HCT116 (cell line): Measurements from ENCODE around the gene CACNA2D3. TPM values are rescaled to one million over a fixed set of nuclear protein-coding genes. Genes with fewer than 3 reads are reported as not detected.

Experiments used
- ATAC-seq: fragments of 200-7000 bp; cut with Tn5 transposase; 2 replicates; pipeline ENCODE4 v1.9.1; 2020; ENCODE audit warnings: mild to moderate bottlenecking, moderate library complexity
- BruUV-seq: library from RNA; stranded (reverse); fragments of 400-500 nt; replicated peaks from 2 replicates; lab custom pipeline; 2021; lab: Mats Ljungman, UMichigan
- CTCF ChIA-PET: fragments of 300-600 bp; sonication (Branson Sonifier 250); formaldehyde crosslinking; loops from one replicate; lab custom pipeline; 2021; ENCODE audit warnings: antibody characterized with exemption; lab: Charles Lee
- POLR2A ChIA-PET: fragments of 300-600, 350-600 bp; sonication (Branson Sonifier 250); formaldehyde crosslinking; loops from one replicate; lab custom pipeline; 2021; ENCODE audit warnings: antibody characterized with exemption; lab: Charles Lee
- RAD21 ChIA-PET, 2 experiments: fragments of 300-600 bp; sonication (Branson Sonifier 250); formaldehyde crosslinking; loops; one replicate each; lab custom pipeline; 2023; ENCODE audit warnings: low total read pairs in 2 of 2; ENCODE audit not compliant: uncharacterized antibody in 2 of 2, unreplicated experiment in 2 of 2, low non-redundant PET in 1 of 2; lab: Charles Lee
- DNase-seq: peaks from one replicate; pipeline ENCODE4 v3.0.0-alpha.2; 2010; ENCODE audit warnings: low read depth, low spot score
- H2AFZ ChIP-seq: fragments of 200-600 bp; shearing (Covaris generic), sonication (generic); 2 replicates; pipeline ENCODE4 v1.6.1; 2017; ENCODE audit warnings: low read depth, mixed run types, mixed read lengths, antibody characterized with exemption, low read length; ENCODE audit not compliant: poor library complexity, severe bottlenecking
- H3K27ac ChIP-seq: 2 replicates; pipeline ENCODE4 v1.5.1; 2012; ENCODE audit warnings: low read depth, low read length
- H3K27me3 ChIP-seq: fragments of 200-600 bp; sonication (generic); 2 replicates; pipeline ENCODE4 v1.6.1; 2016; ENCODE audit warnings: mixed run types, low read length, mixed read lengths; ENCODE audit not compliant: insufficient read depth
- H3K36me3 ChIP-seq, 2 experiments: fragments of 200-500 bp in 1 of 2; fragments of 200-600 bp in 1 of 2; sonication (Bioruptor generic) in 1 of 2; sonication (generic) in 1 of 2; 2 replicates each; pipeline versions ENCODE4 v1.5.1 to v1.6.1; 2014 to 2016; ENCODE audit warnings: low read length in 2 of 2, inconsistent platforms in 1 of 2, mixed read lengths in 1 of 2, mixed run types in 1 of 2; ENCODE audit not compliant: insufficient read depth in 2 of 2, control insufficient read depth in 1 of 2
- H3K4me1 ChIP-seq, 2 experiments: fragments of 200-600 bp in 1 of 2; sonication (generic) in 1 of 2; 2 replicates each; pipeline versions ENCODE4 v1.5.1 to v1.6.1; 2012 to 2017; ENCODE audit warnings: low read length in 2 of 2, inconsistent platforms in 1 of 2, mild to moderate bottlenecking in 1 of 2, mixed read lengths in 1 of 2, mixed run types in 1 of 2, moderate library complexity in 1 of 2; ENCODE audit not compliant: insufficient read depth in 2 of 2, control insufficient read depth in 1 of 2
- H3K4me2 ChIP-seq: fragments of 200-600 bp; sonication (generic); 2 replicates; pipeline ENCODE4 v1.6.1; 2017; ENCODE audit warnings: mixed run types, low read length, mixed read lengths
- H3K4me3 ChIP-seq, 2 experiments: fragments of 200-600 bp in 1 of 2; sonication (generic) in 1 of 2; replicated peaks in 1 of 2; 2 replicates each; pipeline ENCODE4 v1.5.1; 2011 to 2016; ENCODE audit warnings: low read length in 2 of 2, control low read depth in 1 of 2, low read depth in 1 of 2, mild to moderate bottlenecking in 1 of 2, mixed read lengths in 1 of 2, mixed run types in 1 of 2
- H3K79me2 ChIP-seq: fragments of 200-600 bp; sonication (generic); 2 replicates; pipeline ENCODE4 v1.6.1; 2017; ENCODE audit warnings: mild to moderate bottlenecking, mixed run types, low read length, moderate library complexity, mixed read lengths; ENCODE audit not compliant: insufficient read depth
- H3K9ac ChIP-seq: fragments of 200-600 bp; sonication (generic); 2 replicates; pipeline ENCODE4 v1.6.1; 2016; ENCODE audit warnings: low read length, mixed read lengths
- H3K9me2 ChIP-seq: fragments of 200-600 bp; sonication (generic), shearing (Covaris generic); 2 replicates; pipeline ENCODE4 v1.6.1; 2017; ENCODE audit warnings: mixed run types, mild to moderate bottlenecking, moderate library complexity; ENCODE audit not compliant: insufficient read depth
- H3K9me3 ChIP-seq, 2 experiments: fragments of 200-500 bp in 1 of 2; fragments of 200-600 bp in 1 of 2; sonication (Bioruptor generic) in 1 of 2; sonication (generic) in 1 of 2; 2 replicates each; pipeline ENCODE4 v1.6.1; 2014 to 2017; ENCODE audit warnings: low read length in 2 of 2, mixed read lengths in 2 of 2, inconsistent platforms in 1 of 2, low read depth in 1 of 2, mild to moderate bottlenecking in 1 of 2, mixed run types in 1 of 2, moderate library complexity in 1 of 2; ENCODE audit not compliant: control insufficient read depth in 1 of 2, insufficient read depth in 1 of 2
- H4K20me1 ChIP-seq: fragments of 200-600 bp; sonication (generic), shearing (Covaris generic); 2 replicates; pipeline ENCODE4 v1.6.1; 2017; ENCODE audit warnings: mixed run types, mild to moderate bottlenecking, moderate library complexity; ENCODE audit not compliant: insufficient read depth
- CBX3 ChIP-seq: IDR thresholded peaks from 2 replicates; pipeline ENCODE4 v1.6.1; 2012; ENCODE audit warnings: low read depth
- CEBPB ChIP-seq: IDR thresholded peaks from 2 replicates; pipeline ENCODE4 v1.6.1; 2012; ENCODE audit warnings: low read depth
- EGR1 ChIP-seq: IDR thresholded peaks from 2 replicates; pipeline ENCODE4 v1.6.1; 2012; ENCODE audit warnings: low read depth
- ELF1 ChIP-seq: IDR thresholded peaks from 2 replicates; pipeline ENCODE4 v1.6.1; 2012; ENCODE audit warnings: low read depth, borderline replicate concordance
- EZH2 ChIP-seq: fragments of 200-600 bp; sonication (generic); IDR thresholded peaks from 2 replicates; pipeline ENCODE4 v1.6.1; 2017; ENCODE audit warnings: antibody characterized with exemption, mixed run types
- FOSL1 ChIP-seq: IDR thresholded peaks from 2 replicates; pipeline ENCODE4 v1.6.1; 2012; ENCODE audit warnings: low read depth
- JUND ChIP-seq: IDR thresholded peaks from 2 replicates; pipeline ENCODE4 v1.6.1; 2012
- POLR2AphosphoS5 ChIP-seq: IDR thresholded peaks from 2 replicates; pipeline ENCODE4 v1.6.1; 2011; ENCODE audit warnings: mild to moderate bottlenecking, low read depth, low read length, moderate library complexity
- RAD21 ChIP-seq: IDR thresholded peaks from 2 replicates; pipeline ENCODE4 v1.6.1; 2012; ENCODE audit warnings: low read depth, mild to moderate bottlenecking
- SIN3A ChIP-seq: IDR thresholded peaks from 2 replicates; pipeline ENCODE4 v1.6.1; 2012; ENCODE audit warnings: low read depth
- SP1 ChIP-seq: IDR thresholded peaks from 2 replicates; pipeline ENCODE4 v1.6.1; 2012; ENCODE audit warnings: low read depth
- TCF7L2 ChIP-seq: IDR thresholded peaks from 2 replicates; pipeline ENCODE4 v1.7.0; 2011; ENCODE audit warnings: borderline replicate concordance, inconsistent platforms; ENCODE audit not compliant: insufficient read depth, insufficient read length; ENCODE audit errors: extremely low read depth
- YY1 ChIP-seq: IDR thresholded peaks from 2 replicates; pipeline ENCODE4 v1.6.1; 2011; ENCODE audit warnings: low read length, low read depth, moderate library complexity, mild to moderate bottlenecking; ENCODE audit not compliant: insufficient replicate concordance; ENCODE audit errors: extremely low read depth
- ZBTB33 ChIP-seq: IDR thresholded peaks from 2 replicates; pipeline ENCODE4 v1.6.1; 2011; ENCODE audit warnings: mild to moderate bottlenecking, low read length, moderate library complexity; ENCODE audit not compliant: insufficient replicate concordance; ENCODE audit errors: extremely low read depth
- ZNF274 ChIP-seq: fragments of 200-500 bp; sonication (Bioruptor generic); IDR thresholded peaks from 2 replicates; pipeline ENCODE4 v1.6.1; 2014; ENCODE audit warnings: mild to moderate bottlenecking, low read depth, low read length, inconsistent platforms
- intact Hi-C: fragments of 100-400 bp; cut with micrococcal nuclease; formaldehyde crosslinking; loops from 2 replicates; pipeline ENCODE4 v1.10.0; 2022
- total RNA-seq: library from RNA; stranded (reverse); gene quantifications from one replicate; pipeline ENCODE4 v1.2.1, GENCODE V29; 2021; ENCODE audit not compliant: unreplicated experiment
- TF ChIP-seq, protein P1 (sequence below): IDR thresholded peaks from 2 replicates; pipeline ENCODE4 v1.6.1; 2012; ENCODE audit warnings: low read depth
- TF ChIP-seq, protein P2 (sequence below): IDR thresholded peaks from 2 replicates; pipeline ENCODE4 v1.6.1; 2012

The CACNA2D3 gene
- total RNA-seq, 1 experiment from 2014 or later, result 0.20 TPM

DNA sequence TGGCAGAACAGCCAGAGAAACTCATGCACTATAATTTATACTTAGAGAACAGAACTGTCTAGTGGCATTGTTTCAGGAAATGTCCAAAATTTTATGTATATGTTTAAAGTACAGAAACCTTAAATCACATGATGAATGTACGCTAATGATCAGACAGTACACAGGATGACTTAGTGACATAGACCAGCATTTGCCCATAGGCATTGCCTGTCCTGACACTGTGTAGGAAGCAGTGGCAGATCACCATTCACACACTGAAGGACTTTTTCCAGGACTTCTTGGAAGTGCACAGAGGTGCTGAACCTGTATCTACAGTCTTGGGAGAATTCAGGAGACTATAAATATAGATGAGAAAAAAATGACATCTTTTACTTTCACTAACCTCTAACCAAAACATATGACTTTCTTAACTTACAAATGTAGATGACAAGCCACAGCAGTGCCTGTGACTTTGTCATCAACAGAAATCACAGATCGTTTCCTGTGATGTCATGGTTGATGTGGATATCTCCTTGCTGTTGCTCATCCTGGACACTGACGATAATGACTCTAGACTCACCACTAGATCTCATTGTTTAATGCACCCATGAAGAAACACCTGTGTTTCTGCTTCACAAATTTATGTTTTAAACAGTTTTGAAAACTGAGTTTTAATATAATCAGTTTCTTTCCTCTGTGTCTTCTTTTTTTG is 183.2 kb downstream of the CACNA2D3 start:
- Histone ChIP-seq H3K27ac (no peak overlapping the region), H3K4me3 (no peak overlapping the region), H3K9me3 (no peaks in the 10 kb centered on the region), H3K4me1 (no peaks in the 10 kb centered on the region), H4K20me1 (no peaks in the 10 kb centered on the region), H3K9ac (no peak overlapping the region), H3K79me2 (no peaks in the 10 kb centered on the region), H3K36me3 (no peaks in the 10 kb centered on the region), H2AFZ (no peak overlapping the region), H3K9me2 (no peaks in the 10 kb centered on the region), H3K4me2 (no peak overlapping the region), H3K27me3 (peaks cover 51% of the 10 kb centered on the region)
- intact Hi-C loops, result no loop called here
- ChIA-PET RAD21 (no interaction called here), CTCF (no interaction called here), POLR2A (no interaction called here)
- BruUV-seq, result no TSS peak
- no peak for DNase-seq
- no peak for ATAC-seq
- TF ChIP-seq JUND (no peak), TCF7L2 (no peak), RAD21 (no peak), ELF1 (no peak), EGR1 (no peak), EZH2 (no peak), ZNF274 (no peak), SIN3A (no peak), CEBPB (no peak), POLR2AphosphoS5 (no peak), SP1 (no peak), YY1 (no peak), FOSL1 (no peak), ZBTB33 (no peak), CBX3 (no peak)
- TF ChIP-seq, protein P1, sequence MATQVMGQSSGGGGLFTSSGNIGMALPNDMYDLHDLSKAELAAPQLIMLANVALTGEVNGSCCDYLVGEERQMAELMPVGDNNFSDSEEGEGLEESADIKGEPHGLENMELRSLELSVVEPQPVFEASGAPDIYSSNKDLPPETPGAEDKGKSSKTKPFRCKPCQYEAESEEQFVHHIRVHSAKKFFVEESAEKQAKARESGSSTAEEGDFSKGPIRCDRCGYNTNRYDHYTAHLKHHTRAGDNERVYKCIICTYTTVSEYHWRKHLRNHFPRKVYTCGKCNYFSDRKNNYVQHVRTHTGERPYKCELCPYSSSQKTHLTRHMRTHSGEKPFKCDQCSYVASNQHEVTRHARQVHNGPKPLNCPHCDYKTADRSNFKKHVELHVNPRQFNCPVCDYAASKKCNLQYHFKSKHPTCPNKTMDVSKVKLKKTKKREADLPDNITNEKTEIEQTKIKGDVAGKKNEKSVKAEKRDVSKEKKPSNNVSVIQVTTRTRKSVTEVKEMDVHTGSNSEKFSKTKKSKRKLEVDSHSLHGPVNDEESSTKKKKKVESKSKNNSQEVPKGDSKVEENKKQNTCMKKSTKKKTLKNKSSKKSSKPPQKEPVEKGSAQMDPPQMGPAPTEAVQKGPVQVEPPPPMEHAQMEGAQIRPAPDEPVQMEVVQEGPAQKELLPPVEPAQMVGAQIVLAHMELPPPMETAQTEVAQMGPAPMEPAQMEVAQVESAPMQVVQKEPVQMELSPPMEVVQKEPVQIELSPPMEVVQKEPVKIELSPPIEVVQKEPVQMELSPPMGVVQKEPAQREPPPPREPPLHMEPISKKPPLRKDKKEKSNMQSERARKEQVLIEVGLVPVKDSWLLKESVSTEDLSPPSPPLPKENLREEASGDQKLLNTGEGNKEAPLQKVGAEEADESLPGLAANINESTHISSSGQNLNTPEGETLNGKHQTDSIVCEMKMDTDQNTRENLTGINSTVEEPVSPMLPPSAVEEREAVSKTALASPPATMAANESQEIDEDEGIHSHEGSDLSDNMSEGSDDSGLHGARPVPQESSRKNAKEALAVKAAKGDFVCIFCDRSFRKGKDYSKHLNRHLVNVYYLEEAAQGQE, result no peak
- TF ChIP-seq, protein P2, sequence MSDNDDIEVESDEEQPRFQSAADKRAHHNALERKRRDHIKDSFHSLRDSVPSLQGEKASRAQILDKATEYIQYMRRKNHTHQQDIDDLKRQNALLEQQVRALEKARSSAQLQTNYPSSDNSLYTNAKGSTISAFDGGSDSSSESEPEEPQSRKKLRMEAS, result no peak
